Keratinocyte (primary cell): ENCODE results near the gene SMAD6. TPM values are rescaled to one million over a fixed set of nuclear protein-coding genes. Genes with fewer than 3 reads are reported as not detected.
A peak's percentile ranks its signal among the peaks of the same experiment; 100 is the strongest.

Experiments used
- DNase-seq: peaks from one replicate; pipeline ENCODE4 v3.0.0-alpha.2; 2011; ENCODE audit warnings: low read depth, missing footprints, low spot score
- FAIRE-seq: peaks from 2 replicates; lab custom pipeline; 2011; peaks lifted over from hg19 to GRCh38; lab: Jason Lieb, UNC
- H2AFZ ChIP-seq: 2 replicates; pipeline ENCODE4 v1.6.0; 2012; ENCODE audit warnings: low read length, control low read depth, inconsistent platforms; ENCODE audit not compliant: control insufficient read depth
- H3K27ac ChIP-seq: 2 replicates; pipeline ENCODE4 v1.5.1; 2011; ENCODE audit warnings: low read length; ENCODE audit not compliant: control insufficient read depth, insufficient read depth
- H3K27me3 ChIP-seq: 3 replicates; pipeline ENCODE4 v1.6.0; 2011; ENCODE audit warnings: low read length; ENCODE audit not compliant: control insufficient read depth, insufficient read depth; ENCODE audit errors: extremely low read depth
- H3K36me3 ChIP-seq, 2 experiments: 2 replicates in 1 of 2; 3 replicates in 1 of 2; pipeline ENCODE4 v1.5.1; 2011; ENCODE audit warnings: low read length in 2 of 2, mild to moderate bottlenecking in 1 of 2; ENCODE audit not compliant: control insufficient read depth in 2 of 2, insufficient read depth in 2 of 2; ENCODE audit errors: extremely low read depth in 1 of 2
- H3K4me1 ChIP-seq: 3 replicates; pipeline ENCODE4 v1.5.1; 2011; ENCODE audit warnings: low read length; ENCODE audit not compliant: control insufficient read depth, insufficient read depth; ENCODE audit errors: extremely low read depth
- H3K4me2 ChIP-seq: 3 replicates; pipeline ENCODE4 v1.6.0; 2011; ENCODE audit warnings: low read depth, low read length; ENCODE audit not compliant: control insufficient read depth, insufficient read depth; ENCODE audit errors: extremely low read depth
- H3K4me3 ChIP-seq, 3 experiments: fragments of 200-600 bp in 1 of 3; sonication (generic) in 1 of 3; 2 replicates in 2 of 3; 3 replicates in 1 of 3; pipeline ENCODE4 v1.5.1; 2011 to 2016; ENCODE audit warnings: low read length in 3 of 3, mild to moderate bottlenecking in 3 of 3, control low read depth in 2 of 3, inconsistent platforms in 1 of 3, low read depth in 1 of 3, mixed read lengths in 1 of 3, mixed run types in 1 of 3, moderate library complexity in 1 of 3; ENCODE audit not compliant: control insufficient read depth in 2 of 3, insufficient read depth in 2 of 3; ENCODE audit errors: extremely low read depth in 1 of 3
- H3K79me2 ChIP-seq: 2 replicates; pipeline ENCODE4 v1.6.0; 2012; ENCODE audit warnings: low read length; ENCODE audit not compliant: control insufficient read depth, insufficient read depth
- H3K9ac ChIP-seq: 3 replicates; pipeline ENCODE4 v1.6.0; 2011; ENCODE audit warnings: low read length; ENCODE audit not compliant: control insufficient read depth, insufficient read depth; ENCODE audit errors: extremely low read depth
- H3K9me1 ChIP-seq: 3 replicates; pipeline ENCODE4 v1.6.0; 2011; ENCODE audit warnings: low read length; ENCODE audit not compliant: control insufficient read depth, insufficient read depth; ENCODE audit errors: extremely low read depth
- H3K9me3 ChIP-seq: 2 replicates; pipeline ENCODE4 v1.5.1; 2012; ENCODE audit warnings: low read depth, low read length; ENCODE audit not compliant: control insufficient read depth
- H4K20me1 ChIP-seq: 3 replicates; pipeline ENCODE4 v1.6.0; 2011; ENCODE audit warnings: low read length; ENCODE audit not compliant: control insufficient read depth, insufficient read depth; ENCODE audit errors: extremely low read depth
- CTCF ChIP-seq, 3 experiments: IDR thresholded peaks in 1 of 3; conservative IDR thresholded peaks in 1 of 3; optimal IDR thresholded peaks in 1 of 3; 2 replicates in 2 of 3; 3 replicates in 1 of 3; pipeline versions ENCODE3 to v1.5.1; 2011; ENCODE audit warnings: low read length in 3 of 3, mild to moderate bottlenecking in 3 of 3, moderate library complexity in 2 of 3, control low read depth in 1 of 3, inconsistent platforms in 1 of 3; ENCODE audit not compliant: insufficient read depth in 2 of 3; ENCODE audit errors: extremely low read depth in 1 of 3
- EZH2 ChIP-seq: IDR thresholded peaks from one replicate; pipeline ENCODE4 v1.6.1; 2012; ENCODE audit warnings: inconsistent platforms, mild to moderate bottlenecking, low read length, moderate library complexity
- dilution Hi-C: fragments of 300-500 bp; cut with MboI; formaldehyde crosslinking; loops from one replicate; pipeline ENCODE4 v1.7.0; 2020; ENCODE audit warnings: low sequenced_read_pairs; ENCODE audit not compliant: extremely low pct_ligation_motif_present
- polyA plus RNA-seq, 5 experiments: library from polyadenylated mRNA; depleted of rRNA in 3 of 5; stranded (reverse) in 3 of 5; stranded (forward) in 1 of 5; unstranded in 1 of 5; fragments of >200 nt; gene quantifications; 1 replicate in 1 of 5; 2 replicates in 3 of 5; 3 replicates in 1 of 5; pipeline versions ENCODE4 v1.2.1 to v1.2.3, GENCODE V29; 2011 to 2012; ENCODE audit warnings: missing spikeins in 2 of 5, low read depth in 1 of 5, low replicate concordance in 1 of 5

SMAD6 gene
- polyA plus RNA-seq, 1 donor (not counting 4 experiments of a cell fraction or from before 2014, with no cell fraction given) = 0.03 TPM

- no peak overlapping the region for H2AFZ ChIP-seq
- no peak overlapping the region for H3K9ac ChIP-seq
- no peaks in the 10 kb centered on the region for H4K20me1 ChIP-seq
- dilution Hi-C loops = no loop called here
- no peaks in the 10 kb centered on the region for H3K79me2 ChIP-seq
- no peaks in the 10 kb centered on the region for H3K36me3 ChIP-seq
- FAIRE-seq (no peak), DNase-seq (no peak)
- peaks cover 3% of the 10 kb centered on the region for H3K4me1 ChIP-seq
- H3K9me3 ChIP-seq = no peaks in the 10 kb centered on the region
- H3K27me3 ChIP-seq = peaks cover 39% of the 10 kb centered on the region
- H3K9me1 ChIP-seq = no peaks in the 10 kb centered on the region
- TF ChIP-seq CTCF (optimal IDR thresholded peaks at IDR 0.05 in 1 of 3, IDR thresholded peaks at IDR 0.05 in 1 of 3, conservative IDR thresholded peaks at IDR 0.05 in 1 of 3; ENCODE audit: extremely low read depth in 1 of 3, insufficient read depth in 2 of 3, low read length in 3 of 3) (peak in 1 of 3 experiments; percentile 49), EZH2 (no peak)
- no peak overlapping the region for H3K4me3 ChIP-seq
- H3K4me2 ChIP-seq = no peak overlapping the region
- no peak overlapping the region for H3K27ac ChIP-seq
Measured at GRCh38 chr15:66707310-66708082, 5.5 kb downstream of the SMAD6 start.

GRCh38 chr15:66708389-66708788 is 6.4 kb downstream of the SMAD6 start:
- TF ChIP-seq CTCF (optimal IDR thresholded peaks at IDR 0.05 in 1 of 3, IDR thresholded peaks at IDR 0.05 in 1 of 3, conservative IDR thresholded peaks at IDR 0.05 in 1 of 3; ENCODE audit: extremely low read depth in 1 of 3, insufficient read depth in 2 of 3, low read length in 3 of 3) (no peak), EZH2 (no peak)
- no peaks in the 10 kb centered on the region for H3K9me3 ChIP-seq
- H3K79me2 ChIP-seq = no peaks in the 10 kb centered on the region
- no peak overlapping the region for H3K4me2 ChIP-seq
- no peaks in the 10 kb centered on the region for H3K36me3 ChIP-seq
- H3K4me3 ChIP-seq = no peak overlapping the region
- dilution Hi-C loops = no loop called here
- H2AFZ ChIP-seq = no peak overlapping the region
- peaks cover 30% of the 10 kb centered on the region for H3K27me3 ChIP-seq
- no peaks in the 10 kb centered on the region for H3K4me1 ChIP-seq
- DNase-seq = no peak
- H3K9me1 ChIP-seq = no peaks in the 10 kb centered on the region
- FAIRE-seq = no peak
- H4K20me1 ChIP-seq = no peaks in the 10 kb centered on the region
- H3K9ac ChIP-seq = no peak overlapping the region
- H3K27ac ChIP-seq = no peak overlapping the region
